T-helper 22 cell (primary cell): ENCODE results near the gene ENTREP1.
"Not testable (repeated sequence)": the region's sequence is repeated elsewhere in the genome, so short reads cannot be mapped to it uniquely, and the experiment has no call there.

Experiments
- DNase-seq: peaks from one replicate; pipeline ENCODE4 v3.0.0-alpha.2; 2020; ENCODE audit warnings: low read depth

ENTREP1 gene

DNA sequence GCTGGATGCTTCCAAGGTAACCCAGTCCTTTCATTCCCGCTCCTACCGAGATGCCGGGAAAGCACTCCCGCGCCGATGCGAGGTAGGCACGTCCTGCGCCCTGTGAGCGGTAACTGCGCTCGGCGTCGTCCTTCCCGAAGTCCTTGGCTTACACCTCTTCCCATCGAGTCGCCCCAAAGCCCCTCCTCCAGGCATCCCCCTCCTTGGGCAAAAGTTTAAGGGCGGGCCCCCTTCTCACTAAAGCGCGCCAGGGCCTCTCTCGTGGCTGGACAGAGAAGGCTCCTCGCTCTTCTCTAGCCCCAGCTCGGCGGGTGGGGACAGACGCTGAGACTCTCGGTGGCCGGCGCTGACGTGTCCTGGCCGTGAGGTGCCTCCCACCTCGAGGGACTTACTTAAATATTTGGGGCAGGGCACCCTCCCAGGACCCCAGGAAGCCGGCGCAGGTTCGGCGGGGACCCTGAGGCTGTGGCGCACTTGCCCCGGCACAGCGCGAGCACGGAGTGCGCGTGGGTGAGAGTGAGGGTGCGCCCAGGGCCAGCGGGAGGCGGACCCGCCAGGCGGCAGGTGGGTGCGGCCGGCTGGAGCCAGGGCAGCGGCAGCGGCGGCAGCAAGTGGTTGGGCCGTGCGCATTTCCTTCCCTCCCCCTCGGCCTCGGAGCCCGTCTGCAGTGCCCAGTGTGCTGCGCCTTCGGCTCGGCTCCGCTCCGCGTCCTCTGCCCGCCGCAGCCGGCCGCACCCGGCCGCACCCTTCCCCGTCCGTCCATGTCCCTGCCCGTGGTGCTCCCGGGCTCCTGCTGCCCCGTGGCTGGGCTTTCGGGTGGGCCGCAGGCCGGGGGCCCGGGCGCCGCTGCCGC, at the start of gene ENTREP1:
Gene ENTREP1, plus strand, starts transcription at position 667 of the 853 bp plus-strand sequence. Its CDS starts 95 bp downstream, at position 762.
- DNase-seq, result no peak

DNA sequence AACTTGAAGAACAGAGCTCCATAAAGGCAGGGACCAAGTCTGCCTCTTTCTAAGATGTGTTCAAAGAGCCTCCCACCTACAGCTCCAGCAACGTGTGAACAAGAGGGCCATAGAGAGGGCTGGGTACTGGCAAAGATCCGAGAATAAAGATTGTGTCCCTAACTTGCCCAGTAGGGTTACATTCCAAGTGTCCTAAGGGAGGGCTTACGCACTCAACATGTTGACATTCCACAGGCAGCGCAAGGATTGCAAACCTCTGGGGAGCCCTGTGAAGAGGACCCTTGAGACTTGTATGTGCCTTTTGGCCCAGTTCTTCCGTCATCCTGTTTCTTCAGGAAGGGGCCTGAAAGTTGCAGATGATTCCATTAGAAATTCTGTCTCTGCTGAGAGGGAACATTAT, 48.2 kb upstream of the ENTREP1 start:
- DNase-seq, result no peak

DNA sequence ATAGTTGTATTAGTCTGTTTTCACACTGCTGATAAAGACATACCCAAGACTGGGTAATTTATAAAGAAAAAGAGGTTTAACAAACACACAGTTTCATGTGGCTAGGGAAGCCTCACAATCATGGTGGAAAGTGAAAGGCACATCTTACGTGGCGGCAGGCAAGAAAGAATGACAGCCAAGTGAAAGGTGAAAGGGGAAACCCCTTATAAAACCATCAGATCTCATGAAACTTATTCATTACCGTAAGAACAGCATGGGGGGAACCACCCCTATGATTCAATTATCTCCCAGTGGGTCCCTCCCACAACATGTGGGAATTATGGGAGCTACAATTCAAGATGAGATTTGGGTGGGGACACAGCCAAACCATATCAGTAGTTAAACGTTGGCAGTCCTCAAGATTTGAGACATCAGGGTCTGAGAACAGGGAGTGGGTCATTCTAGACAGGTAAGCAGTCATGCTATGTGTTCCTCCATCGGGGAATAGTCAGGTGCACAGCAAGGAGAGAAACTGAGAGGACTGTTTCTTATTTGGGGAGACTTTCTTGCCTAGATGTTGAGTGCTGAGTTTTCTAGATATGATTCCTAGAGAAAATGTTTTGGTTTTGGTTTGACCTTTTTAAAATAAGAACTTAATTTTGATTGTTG, 45.8 kb upstream of the ENTREP1 start:
- no peak for DNase-seq

DNA sequence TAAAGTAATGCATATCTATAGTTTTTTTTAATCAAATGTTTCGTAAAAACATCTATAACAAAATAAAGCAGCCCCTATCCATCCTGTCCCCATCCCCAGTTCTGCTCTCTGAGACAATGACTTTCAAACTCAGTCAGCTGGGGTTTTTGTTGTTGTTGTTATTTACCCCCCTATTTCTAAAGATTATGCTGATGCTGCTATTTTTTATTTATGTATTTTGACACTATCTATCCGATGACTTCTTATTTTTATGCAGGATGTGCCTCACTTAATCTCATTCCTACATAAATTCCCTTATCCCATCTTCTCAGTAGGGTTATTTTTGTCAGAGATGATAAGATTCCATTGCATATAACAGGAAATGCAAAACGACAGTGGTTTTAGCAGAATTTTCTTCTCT, 45.3 kb upstream of the ENTREP1 start:
- DNase-seq, result no peak

DNA sequence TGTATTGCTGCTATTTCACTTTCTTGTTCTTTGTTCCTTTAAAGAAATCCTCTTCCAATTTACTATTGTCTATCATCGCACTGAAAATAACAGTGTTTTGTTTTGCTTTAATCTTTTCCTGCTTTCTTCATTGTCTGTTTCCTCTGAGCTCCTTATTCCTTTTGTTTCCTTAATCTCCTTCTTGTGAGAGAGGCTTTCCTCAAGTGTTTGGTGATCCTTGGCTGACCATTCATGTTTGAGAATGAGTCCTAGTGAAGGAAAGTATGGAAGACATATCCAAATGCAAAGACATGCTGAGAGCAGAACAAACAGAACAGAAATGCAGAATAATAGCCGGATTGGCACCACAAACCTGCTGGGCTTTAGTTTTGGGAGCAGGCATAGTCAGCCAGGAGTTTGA, 42.0 kb upstream of the ENTREP1 start:
- DNase-seq, result no peak

- no peak for DNase-seq
These were observed 32.9 kb upstream of the ENTREP1 start for GRCh38 chr9:69292078-69292477.

DNA sequence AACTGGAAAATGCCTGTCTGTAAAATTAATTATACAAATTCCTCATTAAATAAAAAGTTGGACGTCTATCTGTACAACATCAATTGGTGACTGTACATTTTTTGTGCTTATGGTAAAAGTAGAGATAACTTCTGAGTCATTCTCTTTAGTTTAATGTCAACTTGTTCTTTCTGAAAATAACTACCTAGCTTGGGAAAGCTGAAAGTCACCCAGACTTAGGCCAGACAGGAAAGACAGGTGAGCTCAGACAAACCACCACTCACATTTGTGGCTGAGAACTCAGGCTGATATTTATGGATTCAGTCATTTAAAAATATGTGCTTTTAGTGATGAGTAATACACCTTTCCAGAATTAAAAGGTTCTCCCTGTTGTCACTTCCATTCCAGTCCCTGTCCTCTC, 31.9 kb upstream of the ENTREP1 start:
- DNase-seq, result no peak

DNA sequence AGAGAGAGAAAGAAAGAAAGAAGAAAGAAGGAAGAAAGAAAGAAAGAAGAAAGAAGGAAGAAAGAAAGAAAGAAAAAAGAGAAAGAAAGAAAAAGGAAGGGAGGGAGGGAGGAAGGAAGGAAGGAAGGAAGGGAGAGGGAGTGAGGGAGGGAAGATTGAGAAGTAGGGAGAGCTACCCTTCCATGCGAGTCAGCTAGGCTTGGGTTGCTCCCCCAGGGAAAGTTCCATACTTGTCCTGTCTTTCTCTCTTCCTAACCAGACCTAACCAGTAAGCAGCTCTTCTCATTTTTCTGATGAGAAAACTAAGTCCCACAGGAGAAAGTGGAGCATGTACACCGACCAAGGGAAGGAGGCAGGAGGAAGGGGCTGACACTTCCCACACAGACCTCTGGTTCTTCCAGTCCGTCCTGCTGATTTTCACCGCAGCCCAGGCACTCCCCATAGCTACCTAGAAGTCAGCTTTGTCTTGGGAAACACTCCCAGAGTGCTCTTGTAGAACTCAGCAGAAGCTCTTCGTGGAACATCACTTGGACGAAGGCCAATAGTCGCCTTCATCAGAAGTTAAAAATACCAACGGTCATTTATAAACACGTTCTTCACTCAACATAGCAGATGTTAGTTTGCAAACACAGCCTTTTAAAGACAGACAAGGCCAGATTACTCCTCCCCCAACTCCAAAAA, 29.0 kb upstream of the ENTREP1 start:
- no peak for DNase-seq

DNA sequence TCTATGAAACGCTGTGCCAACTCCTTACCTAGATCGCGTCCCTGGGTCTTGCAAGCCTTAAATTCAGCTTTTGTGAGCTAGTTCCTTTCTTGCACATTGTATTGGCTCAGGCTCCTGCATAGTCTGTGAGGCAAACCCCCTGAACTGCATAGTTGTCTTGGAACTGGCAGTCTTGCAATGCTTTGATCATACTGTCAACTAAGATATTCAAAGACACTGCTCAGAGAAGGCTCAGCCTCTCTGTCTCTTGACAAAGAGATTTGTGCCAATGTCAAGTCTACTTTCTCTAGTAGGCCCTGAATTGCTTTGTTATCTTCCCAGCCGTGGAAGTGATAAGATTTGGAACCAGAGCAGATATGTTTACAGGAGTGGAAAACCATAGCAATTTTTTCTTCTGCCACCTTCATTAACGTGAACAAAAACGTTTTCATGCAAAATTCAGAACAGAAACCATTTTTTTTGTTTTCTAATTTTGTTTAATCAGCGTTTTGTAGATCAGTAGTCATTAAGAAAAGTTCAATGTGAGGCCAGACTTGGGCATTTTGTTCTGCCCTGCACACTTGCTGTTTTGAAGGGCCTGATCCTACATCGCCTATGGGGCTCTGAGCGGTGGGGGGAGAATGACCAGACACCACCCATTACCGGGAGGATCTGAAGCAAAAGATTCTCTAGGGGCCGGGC, 27.6 kb upstream of the ENTREP1 start:
- DNase-seq, result no peak

DNA sequence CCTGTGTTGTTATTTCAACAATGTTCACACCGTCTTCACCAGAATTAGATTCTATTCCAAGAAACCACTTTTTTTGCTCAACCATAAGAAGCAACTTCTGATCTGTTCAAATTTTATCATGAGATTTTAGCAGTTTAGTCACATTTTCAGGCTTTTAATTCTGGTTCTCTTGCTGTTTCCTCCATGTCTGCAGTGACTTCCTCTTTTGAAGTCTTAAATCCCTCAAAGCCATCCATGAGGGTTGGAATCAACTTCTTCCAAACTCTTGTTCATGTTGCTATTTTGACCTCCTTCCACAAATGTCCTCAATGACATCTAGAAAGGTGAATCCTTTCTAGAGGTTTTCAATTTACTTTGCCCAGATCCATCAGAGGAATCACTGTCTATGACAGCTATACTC, 25.7 kb upstream of the ENTREP1 start:
- DNase-seq, result no peak

DNA sequence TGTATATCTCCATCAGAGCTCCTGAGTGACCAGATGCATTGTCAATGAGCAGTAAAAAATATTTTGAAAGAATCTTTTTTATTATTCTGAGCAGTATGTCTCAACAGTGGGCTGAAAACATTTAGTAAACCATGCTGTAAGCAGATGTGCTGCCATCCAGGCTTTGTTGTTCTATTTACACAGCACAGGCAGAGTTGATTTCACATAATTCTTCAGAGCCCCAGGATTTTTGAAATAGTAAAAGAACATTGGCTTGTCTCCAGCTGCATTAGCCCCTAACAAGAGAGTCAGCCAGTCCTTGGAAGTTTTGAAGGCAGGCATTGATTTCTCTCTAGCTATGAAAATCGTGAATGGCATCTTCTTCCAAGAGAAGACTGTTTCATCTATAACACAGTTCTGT, 25.2 kb upstream of the ENTREP1 start:
- DNase-seq, result no peak

DNA sequence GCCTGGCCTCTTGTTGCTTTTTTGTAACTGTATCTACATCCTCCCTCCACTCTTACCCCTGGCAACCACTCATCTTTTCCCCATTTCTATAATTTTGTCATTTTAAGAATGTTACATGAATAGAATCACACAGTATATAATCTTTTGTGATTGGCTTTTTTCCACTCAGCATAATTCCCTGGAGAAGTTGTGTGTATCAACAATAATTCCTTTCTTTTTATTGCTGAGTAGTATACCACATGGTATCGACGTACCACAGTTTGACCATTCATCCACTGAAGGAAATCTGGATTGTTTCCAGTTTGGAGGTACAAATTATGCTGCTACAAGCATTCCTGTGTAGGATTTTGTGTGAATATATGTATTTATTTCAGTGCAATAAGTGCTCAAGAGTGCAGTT, 21.7 kb upstream of the ENTREP1 start:
- DNase-seq, result no peak

DNA sequence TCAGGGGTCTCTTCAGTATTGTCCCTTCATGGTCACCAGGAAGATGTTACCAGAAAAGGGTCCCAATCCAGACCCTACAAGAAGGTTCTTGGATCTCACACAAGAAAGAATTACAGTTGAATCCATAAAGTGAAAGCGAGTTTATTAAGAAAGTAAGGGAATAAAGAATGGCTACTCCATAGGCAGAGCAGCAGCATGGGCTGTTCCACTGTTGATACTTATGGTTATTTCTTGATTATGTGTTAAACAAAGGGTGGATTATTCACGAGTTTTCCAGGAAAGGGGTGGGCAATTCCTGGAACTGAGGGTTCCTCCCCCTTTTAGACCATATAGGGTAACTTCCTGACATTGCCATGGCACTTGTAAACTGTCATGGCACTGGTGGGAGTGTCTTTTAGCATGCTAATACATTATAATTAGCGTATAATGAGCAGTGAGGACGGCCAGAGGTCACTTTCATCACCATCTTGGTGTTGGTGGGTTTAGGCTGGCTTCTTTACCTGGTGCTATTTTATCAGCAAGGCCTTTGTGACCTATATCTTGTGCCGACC, 18.0 kb upstream of the ENTREP1 start:
- not testable (repeated sequence) for DNase-seq

GRCh38 chr9:69307446-69308205, 17.4 kb upstream of the ENTREP1 start:
- DNase-seq, result no peak

- no peak for DNase-seq
These were observed 16.6 kb upstream of the ENTREP1 start for GRCh38 chr9:69308206-69308931.

GRCh38 chr9:69313175-69313574, 11.8 kb upstream of the ENTREP1 start:
- no peak for DNase-seq

DNA sequence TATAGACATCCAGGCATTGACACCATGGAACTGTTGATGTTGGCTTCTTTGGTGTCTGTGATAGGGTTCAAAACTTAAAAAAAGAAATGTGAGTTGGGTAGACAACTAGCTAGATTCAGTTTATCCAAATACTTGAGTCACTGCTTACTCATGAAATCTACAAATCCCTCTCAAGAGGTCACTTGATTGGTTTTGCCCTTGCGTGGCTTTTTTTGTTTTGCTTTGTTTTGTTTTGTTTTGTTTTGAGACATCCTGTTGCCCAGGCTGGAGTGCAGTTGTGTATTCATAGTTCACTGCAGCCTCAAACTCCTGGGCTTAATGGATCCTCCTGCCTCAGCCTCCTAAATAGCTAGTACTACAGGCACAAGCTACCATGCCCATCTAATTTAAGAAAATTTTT, 10.5 kb upstream of the ENTREP1 start:
- DNase-seq, result no peak

DNA sequence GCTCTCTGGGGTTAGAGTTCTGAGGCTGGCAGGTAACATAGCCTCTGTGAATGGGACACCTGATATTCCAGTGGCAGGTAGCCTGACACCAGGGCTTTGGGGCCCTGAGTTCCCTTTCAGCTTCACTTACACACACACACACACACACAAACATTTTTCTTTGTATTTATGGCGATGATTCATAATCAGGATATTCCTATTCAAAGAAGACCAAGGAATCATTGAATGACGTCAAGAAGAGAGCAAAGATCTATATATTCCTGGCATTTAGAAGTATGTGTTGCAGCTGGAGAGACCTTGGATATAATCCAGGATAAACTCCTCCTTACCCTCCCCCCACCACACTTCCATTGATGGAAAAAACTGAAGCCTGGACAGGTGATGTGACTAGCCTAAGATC, 7.9 kb upstream of the ENTREP1 start:
- DNase-seq, result no peak

- no peak for DNase-seq
These were observed 7.1 kb upstream of the ENTREP1 start for GRCh38 chr9:69317894-69318293.

DNA sequence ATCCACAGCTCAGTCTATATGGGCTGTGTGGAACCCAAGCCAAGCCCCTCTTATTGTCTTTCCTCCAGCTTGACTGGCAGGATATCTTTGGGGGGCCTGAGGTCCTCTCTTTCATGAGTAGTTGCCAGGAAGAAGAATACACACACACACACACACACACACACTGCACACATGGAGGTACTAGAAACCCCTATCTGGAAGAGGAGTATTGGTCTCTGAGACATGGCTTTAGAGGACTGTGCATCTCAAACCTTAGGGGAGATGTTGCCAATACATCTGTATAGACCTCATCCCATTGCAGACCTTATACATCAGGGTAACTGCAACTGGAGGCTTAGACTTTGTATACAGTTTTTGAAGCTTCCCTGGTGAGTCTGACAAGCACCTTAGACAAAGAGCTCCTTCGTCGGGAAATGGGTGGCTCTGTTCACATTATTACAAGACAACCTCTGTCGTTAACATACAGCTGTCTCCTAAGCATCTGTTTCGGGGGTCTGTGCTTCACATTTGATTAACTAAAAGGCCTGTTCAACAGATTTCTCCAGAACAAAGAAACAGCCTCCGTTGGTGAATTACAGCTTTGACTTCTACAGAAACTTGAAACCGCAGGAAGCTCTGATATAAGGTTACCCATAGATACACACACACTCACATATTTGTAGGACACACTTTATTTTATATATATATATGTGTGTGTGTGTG, 5.5 kb upstream of the ENTREP1 start:
- DNase-seq, result no peak
